HG03108 (cell line): Measurements from ENCODE around the gene PDE2A.
"Not testable (repeated sequence)": the region's sequence is repeated elsewhere in the genome, so short reads cannot be mapped to it uniquely, and the experiment has no call there.

Experiments used
- ATAC-seq: cut with Tn5 transposase; IDR thresholded peaks from one replicate; pipeline ENCODE4 v1.9.1; 2021; ENCODE audit warnings: moderate library complexity; ENCODE audit not compliant: unreplicated experiment

PDE2A gene

GRCh38 chr11:72560864-72561263 is 113.4 kb downstream of the PDE2A start:
- not testable (repeated sequence) for ATAC-seq

GRCh38 chr11:72556433-72556832 is 117.8 kb downstream of the PDE2A start:
- no peak for ATAC-seq

GRCh38 chr11:72555014-72555522 is 119.2 kb downstream of the PDE2A start:
- ATAC-seq: not testable (repeated sequence)

- ATAC-seq: no peak
These were observed 120.5 kb downstream of the PDE2A start for GRCh38 chr11:72553706-72554105.

GRCh38 chr11:72552399-72552910 is 121.8 kb downstream of the PDE2A start:
- no peak for ATAC-seq

GRCh38 chr11:72551571-72551970 is 122.7 kb downstream of the PDE2A start:
- ATAC-seq: no peak

- ATAC-seq: no peak
These were observed 125.8 kb downstream of the PDE2A start for GRCh38 chr11:72548463-72548862.

- no peak for ATAC-seq
These were observed 127.4 kb downstream of the PDE2A start for GRCh38 chr11:72546866-72547265.

- no peak for ATAC-seq
These were observed 129.6 kb downstream of the PDE2A start for GRCh38 chr11:72544589-72544988.

- no peak for ATAC-seq
These were observed 130.2 kb downstream of the PDE2A start for GRCh38 chr11:72543849-72544542.

GRCh38 chr11:72541257-72541974 is 132.8 kb downstream of the PDE2A start:
- ATAC-seq: no peak

GRCh38 chr11:72537051-72537450 is 137.2 kb downstream of the PDE2A start:
- no peak for ATAC-seq

- no peak for ATAC-seq
These were observed 139.1 kb downstream of the PDE2A start for GRCh38 chr11:72535194-72535547.

GRCh38 chr11:72534371-72535193 is 139.6 kb downstream of the PDE2A start:
- no peak for ATAC-seq

- no peak for ATAC-seq
These were observed 145.2 kb downstream of the PDE2A start for GRCh38 chr11:72529068-72529467.

GRCh38 chr11:72528121-72528520 is 146.1 kb downstream of the PDE2A start:
- no peak for ATAC-seq
